GM12878 (cell line): Measurements from ENCODE around the gene RNF126. TPM values are rescaled to one million over a fixed set of nuclear protein-coding genes. Genes with fewer than 3 reads are reported as not detected.

ENCODE experiments used
- HDGF ChIP-seq: fragments of 450-650 bp; IDR thresholded peaks from 2 replicates; pipeline ENCODE4 v1.6.1; 2016; ENCODE audit warnings: antibody characterized with exemption
- IKZF1 ChIP-seq: fragments of 450-650 bp; conservative IDR thresholded peaks from 2 replicates; pipeline ENCODE4 v1.6.1; 2017; ENCODE audit warnings: antibody characterized with exemption, mild to moderate bottlenecking
- JUND ChIP-seq: IDR thresholded peaks from 2 replicates; pipeline ENCODE4 v1.6.1; 2012; ENCODE audit warnings: low read depth, mild to moderate bottlenecking, low read length, improper control_type of control experiment, moderate library complexity
- MYC ChIP-seq: IDR thresholded peaks from 2 replicates; pipeline ENCODE4 v1.6.1; 2011; ENCODE audit warnings: mild to moderate bottlenecking, low read length, moderate library complexity, inconsistent platforms; ENCODE audit not compliant: insufficient read depth, insufficient replicate concordance, insufficient read length, severe bottlenecking
- POLR2A ChIP-seq: IDR thresholded peaks from 2 replicates; pipeline ENCODE4 v1.6.1; 2011; ENCODE audit warnings: low read depth, mild to moderate bottlenecking, low read length
- RCOR1 ChIP-seq: conservative IDR thresholded peaks from 2 replicates; pipeline ENCODE4 v1.6.1; 2012; ENCODE audit warnings: low read depth, low read length, improper control_type of control experiment
- RELA ChIP-seq: fragments of 450-650 bp; IDR thresholded peaks from 2 replicates; pipeline ENCODE4 v1.8.0; 2014; ENCODE audit warnings: borderline replicate concordance; ENCODE audit not compliant: partially characterized antibody
- SMARCA5 ChIP-seq: fragments of 450-650 bp; IDR thresholded peaks from 2 replicates; pipeline ENCODE4 v1.6.1; 2017; ENCODE audit warnings: mild to moderate bottlenecking
- SMC3 ChIP-seq: IDR thresholded peaks from 2 replicates; pipeline ENCODE4 v1.6.1; 2011; ENCODE audit warnings: low read length, improper control_type of control experiment, borderline replicate concordance
- SRF ChIP-seq, 2 experiments: IDR thresholded peaks; 2 replicates each; pipeline ENCODE4 v1.6.1; 2011; ENCODE audit warnings: low read depth in 2 of 2, low read length in 2 of 2, mild to moderate bottlenecking in 1 of 2, moderate library complexity in 1 of 2
- SUZ12 ChIP-seq: fragments of 200-600 bp; sonication (generic); IDR thresholded peaks from one replicate; pipeline ENCODE4 v1.6.1; 2018; ENCODE audit warnings: antibody characterized with exemption, mild to moderate bottlenecking; ENCODE audit not compliant: unreplicated experiment
- YBX1 ChIP-seq: fragments of 450-650 bp; IDR thresholded peaks from 2 replicates; pipeline ENCODE4 v1.6.1; 2016; ENCODE audit warnings: antibody characterized with exemption
- polyA plus RNA-seq, 11 experiments: library from polyadenylated mRNA; depleted of rRNA in 4 of 11; unstranded in 6 of 11; stranded (reverse) in 5 of 11; fragments of >200 nt; fragmentation: Nextera tagmentation in 4 of 11; fragmentation: Illumina TruSeq in 1 of 11; extraction: Ambion mirVana in 4 of 11; extraction: Trizol in 1 of 11; gene quantifications; 1 replicate in 1 of 11; 2 replicates in 10 of 11; pipeline versions ENCODE4 v1.2.1 to v1.2.3, GENCODE V29; 2011 to 2016; ENCODE audit warnings: inconsistent platforms in 2 of 11, missing spikeins in 2 of 11, low read depth in 1 of 11
- total RNA-seq, 4 experiments: library from RNA; depleted of rRNA in 3 of 4; stranded (reverse); fragments of >200 nt in 3 of 4; fragmentation: Illumina TruSeq in 1 of 4; extraction: Trizol in 1 of 4; gene quantifications; 2 replicates each; pipeline versions ENCODE4 v1.2.1 to v1.2.3, GENCODE V29; 2013 to 2021
- TF ChIP-seq, protein P1 (sequence below): fragments of 450-650 bp; IDR thresholded peaks from 2 replicates; pipeline ENCODE4 v1.6.1; 2018; ENCODE audit warnings: borderline replicate concordance, mild to moderate bottlenecking; ENCODE audit not compliant: partially characterized antibody
- TF ChIP-seq, protein P2 (sequence below): fragments of 450-650 bp; IDR thresholded peaks from 2 replicates; pipeline ENCODE4 v1.6.1; 2016; ENCODE audit warnings: mild to moderate bottlenecking
- TF ChIP-seq, protein P3 (sequence below): IDR thresholded peaks from 2 replicates; pipeline ENCODE4 v1.6.1; 2011; ENCODE audit warnings: low read depth, mild to moderate bottlenecking, low read length, moderate library complexity, borderline replicate concordance; ENCODE audit errors: extremely low read depth
- TF ChIP-seq, protein P4 (sequence below): IDR thresholded peaks from 2 replicates; pipeline ENCODE4 v1.6.1; 2012; ENCODE audit warnings: mild to moderate bottlenecking, low read depth, low read length
- TF ChIP-seq, protein P5 (sequence below): IDR thresholded peaks from 2 replicates; pipeline ENCODE4 v1.6.1; 2011; ENCODE audit warnings: low read depth, low read length, improper control_type of control experiment, borderline replicate concordance

Gene RNF126
- total and polyA plus RNA-seq, 10 of the 15 experiments (the other 5 are each of a cell fraction or from before 2014, with no cell fraction given), result 0.45 to 100 (median 50.6) TPM

DNA sequence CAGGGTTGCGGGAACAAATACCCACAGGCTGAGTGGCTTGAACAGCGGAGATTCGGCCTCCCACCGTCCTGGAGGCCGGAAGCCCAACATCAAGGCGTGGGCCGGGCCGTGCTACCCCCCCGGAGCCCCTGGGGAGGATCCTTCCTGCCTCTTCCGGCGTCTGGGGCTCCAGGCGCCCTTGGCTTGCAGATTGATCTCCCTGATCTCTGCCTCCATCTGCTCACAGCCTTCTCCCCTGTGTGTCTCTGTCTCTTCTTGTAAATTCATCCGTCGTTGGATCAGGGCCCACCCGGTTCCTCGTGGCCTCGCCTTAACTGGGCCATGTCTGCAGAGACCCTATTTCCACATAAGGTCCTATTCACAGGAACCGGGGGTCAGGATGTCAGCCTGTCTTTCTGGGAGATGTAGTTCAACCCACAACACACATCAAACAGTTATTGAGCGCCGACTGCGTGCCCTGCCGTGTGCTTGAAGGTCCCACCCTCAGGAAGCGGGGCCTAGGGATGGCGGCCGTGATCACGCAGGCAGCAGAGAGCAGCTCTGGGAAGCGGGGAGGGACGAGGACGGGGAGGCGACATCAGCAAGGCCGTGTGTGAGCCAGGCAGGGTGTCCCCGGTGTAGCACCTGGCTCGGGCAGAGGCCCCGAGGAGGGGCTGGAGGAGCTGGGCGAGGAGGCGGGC, 52.1 kb downstream of the RNF126 start (continued):
- TF ChIP-seq, protein P1, sequence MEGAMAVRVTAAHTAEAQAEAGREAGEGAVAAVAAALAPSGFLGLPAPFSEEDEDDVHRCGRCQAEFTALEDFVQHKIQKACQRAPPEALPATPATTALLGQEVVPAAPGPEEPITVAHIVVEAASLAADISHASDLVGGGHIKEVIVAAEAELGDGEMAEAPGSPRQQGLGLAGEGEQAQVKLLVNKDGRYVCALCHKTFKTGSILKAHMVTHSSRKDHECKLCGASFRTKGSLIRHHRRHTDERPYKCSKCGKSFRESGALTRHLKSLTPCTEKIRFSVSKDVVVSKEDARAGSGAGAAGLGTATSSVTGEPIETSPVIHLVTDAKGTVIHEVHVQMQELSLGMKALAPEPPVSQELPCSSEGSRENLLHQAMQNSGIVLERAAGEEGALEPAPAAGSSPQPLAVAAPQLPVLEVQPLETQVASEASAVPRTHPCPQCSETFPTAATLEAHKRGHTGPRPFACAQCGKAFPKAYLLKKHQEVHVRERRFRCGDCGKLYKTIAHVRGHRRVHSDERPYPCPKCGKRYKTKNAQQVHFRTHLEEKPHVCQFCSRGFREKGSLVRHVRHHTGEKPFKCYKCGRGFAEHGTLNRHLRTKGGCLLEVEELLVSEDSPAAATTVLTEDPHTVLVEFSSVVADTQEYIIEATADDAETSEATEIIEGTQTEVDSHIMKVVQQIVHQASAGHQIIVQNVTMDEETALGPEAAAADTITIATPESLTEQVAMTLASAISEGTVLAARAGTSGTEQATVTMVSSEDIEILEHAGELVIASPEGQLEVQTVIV, result no peak
- TF ChIP-seq HDGF, result peak; percentile 50; the same call in 1 of the 2 replicates
- TF ChIP-seq SMC3, result no peak
- no peak for TF ChIP-seq YBX1
- peak; percentile 52 to 80; a peak in 3 of 4 replicates for TF ChIP-seq SRF (IDR thresholded peaks at IDR 0.05; ENCODE audit: low read depth in 2 of 2, low read length in 2 of 2)
- TF ChIP-seq RELA, result no peak
- no peak for TF ChIP-seq RCOR1
- no peak for TF ChIP-seq MYC
- TF ChIP-seq, protein P2, sequence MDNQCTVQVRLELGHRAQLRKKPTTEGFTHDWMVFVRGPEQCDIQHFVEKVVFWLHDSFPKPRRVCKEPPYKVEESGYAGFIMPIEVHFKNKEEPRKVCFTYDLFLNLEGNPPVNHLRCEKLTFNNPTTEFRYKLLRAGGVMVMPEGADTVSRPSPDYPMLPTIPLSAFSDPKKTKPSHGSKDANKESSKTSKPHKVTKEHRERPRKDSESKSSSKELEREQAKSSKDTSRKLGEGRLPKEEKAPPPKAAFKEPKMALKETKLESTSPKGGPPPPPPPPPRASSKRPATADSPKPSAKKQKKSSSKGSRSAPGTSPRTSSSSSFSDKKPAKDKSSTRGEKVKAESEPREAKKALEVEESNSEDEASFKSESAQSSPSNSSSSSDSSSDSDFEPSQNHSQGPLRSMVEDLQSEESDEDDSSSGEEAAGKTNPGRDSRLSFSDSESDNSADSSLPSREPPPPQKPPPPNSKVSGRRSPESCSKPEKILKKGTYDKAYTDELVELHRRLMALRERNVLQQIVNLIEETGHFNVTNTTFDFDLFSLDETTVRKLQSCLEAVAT, result peak; percentile 31; the same call in 1 of the 2 replicates
- TF ChIP-seq IKZF1, result peak; percentile 65; the same call in 1 of the 2 replicates
- peak; percentile 58; the same call in 1 of the 2 replicates for TF ChIP-seq POLR2A
- TF ChIP-seq SMARCA5, result 0 out of 2 replicates have a peak, but pooled peaks have one; percentile 25
- TF ChIP-seq, protein P3, sequence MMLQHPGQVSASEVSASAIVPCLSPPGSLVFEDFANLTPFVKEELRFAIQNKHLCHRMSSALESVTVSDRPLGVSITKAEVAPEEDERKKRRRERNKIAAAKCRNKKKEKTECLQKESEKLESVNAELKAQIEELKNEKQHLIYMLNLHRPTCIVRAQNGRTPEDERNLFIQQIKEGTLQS, result no peak
- no peak for TF ChIP-seq JUND
- TF ChIP-seq SUZ12, result no peak
- TF ChIP-seq, protein P4, sequence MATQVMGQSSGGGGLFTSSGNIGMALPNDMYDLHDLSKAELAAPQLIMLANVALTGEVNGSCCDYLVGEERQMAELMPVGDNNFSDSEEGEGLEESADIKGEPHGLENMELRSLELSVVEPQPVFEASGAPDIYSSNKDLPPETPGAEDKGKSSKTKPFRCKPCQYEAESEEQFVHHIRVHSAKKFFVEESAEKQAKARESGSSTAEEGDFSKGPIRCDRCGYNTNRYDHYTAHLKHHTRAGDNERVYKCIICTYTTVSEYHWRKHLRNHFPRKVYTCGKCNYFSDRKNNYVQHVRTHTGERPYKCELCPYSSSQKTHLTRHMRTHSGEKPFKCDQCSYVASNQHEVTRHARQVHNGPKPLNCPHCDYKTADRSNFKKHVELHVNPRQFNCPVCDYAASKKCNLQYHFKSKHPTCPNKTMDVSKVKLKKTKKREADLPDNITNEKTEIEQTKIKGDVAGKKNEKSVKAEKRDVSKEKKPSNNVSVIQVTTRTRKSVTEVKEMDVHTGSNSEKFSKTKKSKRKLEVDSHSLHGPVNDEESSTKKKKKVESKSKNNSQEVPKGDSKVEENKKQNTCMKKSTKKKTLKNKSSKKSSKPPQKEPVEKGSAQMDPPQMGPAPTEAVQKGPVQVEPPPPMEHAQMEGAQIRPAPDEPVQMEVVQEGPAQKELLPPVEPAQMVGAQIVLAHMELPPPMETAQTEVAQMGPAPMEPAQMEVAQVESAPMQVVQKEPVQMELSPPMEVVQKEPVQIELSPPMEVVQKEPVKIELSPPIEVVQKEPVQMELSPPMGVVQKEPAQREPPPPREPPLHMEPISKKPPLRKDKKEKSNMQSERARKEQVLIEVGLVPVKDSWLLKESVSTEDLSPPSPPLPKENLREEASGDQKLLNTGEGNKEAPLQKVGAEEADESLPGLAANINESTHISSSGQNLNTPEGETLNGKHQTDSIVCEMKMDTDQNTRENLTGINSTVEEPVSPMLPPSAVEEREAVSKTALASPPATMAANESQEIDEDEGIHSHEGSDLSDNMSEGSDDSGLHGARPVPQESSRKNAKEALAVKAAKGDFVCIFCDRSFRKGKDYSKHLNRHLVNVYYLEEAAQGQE, result no peak
- TF ChIP-seq, protein P5, sequence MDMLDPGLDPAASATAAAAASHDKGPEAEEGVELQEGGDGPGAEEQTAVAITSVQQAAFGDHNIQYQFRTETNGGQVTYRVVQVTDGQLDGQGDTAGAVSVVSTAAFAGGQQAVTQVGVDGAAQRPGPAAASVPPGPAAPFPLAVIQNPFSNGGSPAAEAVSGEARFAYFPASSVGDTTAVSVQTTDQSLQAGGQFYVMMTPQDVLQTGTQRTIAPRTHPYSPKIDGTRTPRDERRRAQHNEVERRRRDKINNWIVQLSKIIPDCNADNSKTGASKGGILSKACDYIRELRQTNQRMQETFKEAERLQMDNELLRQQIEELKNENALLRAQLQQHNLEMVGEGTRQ, result no peak
